ENCODE results near the gene APC. TPM values are rescaled to one million over a fixed set of nuclear protein-coding genes. Genes with fewer than 3 reads are reported as not detected.

The APC gene
- total RNA-seq = 10 to 100 TPM; 58.6 to 83.7 TPM

DNA sequence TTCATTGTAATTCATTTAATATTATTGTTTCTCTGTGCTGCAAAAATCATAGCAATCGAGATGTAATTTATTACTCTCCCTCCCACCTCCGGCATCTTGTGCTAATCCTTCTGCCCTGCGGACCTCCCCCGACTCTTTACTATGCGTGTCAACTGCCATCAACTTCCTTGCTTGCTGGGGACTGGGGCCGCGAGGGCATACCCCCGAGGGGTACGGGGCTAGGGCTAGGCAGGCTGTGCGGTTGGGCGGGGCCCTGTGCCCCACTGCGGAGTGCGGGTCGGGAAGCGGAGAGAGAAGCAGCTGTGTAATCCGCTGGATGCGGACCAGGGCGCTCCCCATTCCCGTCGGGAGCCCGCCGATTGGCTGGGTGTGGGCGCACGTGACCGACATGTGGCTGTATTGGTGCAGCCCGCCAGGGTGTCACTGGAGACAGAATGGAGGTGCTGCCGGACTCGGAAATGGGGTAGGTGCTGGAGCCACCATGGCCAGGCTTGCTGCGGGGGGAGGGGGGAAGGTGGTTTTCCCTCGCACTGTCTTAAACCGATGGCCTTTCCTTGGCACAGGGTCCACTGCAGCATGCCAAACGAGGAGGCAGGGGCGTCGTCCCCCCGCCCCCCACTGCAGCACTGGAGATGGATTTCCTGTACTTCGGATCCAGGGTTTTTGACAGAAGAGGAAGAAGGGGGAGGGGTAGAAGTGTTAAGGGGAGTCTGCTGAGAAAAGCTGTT, at the start of gene APC:
Gene APC (plus strand): TSS at position 423 of the 728 bp plus-strand sequence. CDS start 17,006 bp downstream, outside the sequence.
- no peak for TF ChIP-seq CTCF (IDR thresholded peaks at IDR 0.05)
- Histone ChIP-seq H3K27ac (peak within 1 kb of the TSS; percentile 33 to 68), H3K4me1 (ENCODE audit: control insufficient read depth in 1 of 2, low read depth in 2 of 2) (peaks cover 18 to 42% of the 10 kb centered on the region in 2 donors), H3K27me3 (replicated peaks; ENCODE audit: insufficient read depth) (no peaks in the 10 kb centered on the region), H3K9me3 (no peaks in the 10 kb centered on the region), H3K4me3 (peak within 1 kb of the TSS; percentile 84), H3K36me3 (no peaks in the 10 kb centered on the region)
- DNase-seq (ENCODE audit: low spot score) (peak; percentile 86), ATAC-seq (ENCODE audit: insufficient number of reproducible peaks, low FRiP score, low read depth) (peak; percentile 83)

DNA sequence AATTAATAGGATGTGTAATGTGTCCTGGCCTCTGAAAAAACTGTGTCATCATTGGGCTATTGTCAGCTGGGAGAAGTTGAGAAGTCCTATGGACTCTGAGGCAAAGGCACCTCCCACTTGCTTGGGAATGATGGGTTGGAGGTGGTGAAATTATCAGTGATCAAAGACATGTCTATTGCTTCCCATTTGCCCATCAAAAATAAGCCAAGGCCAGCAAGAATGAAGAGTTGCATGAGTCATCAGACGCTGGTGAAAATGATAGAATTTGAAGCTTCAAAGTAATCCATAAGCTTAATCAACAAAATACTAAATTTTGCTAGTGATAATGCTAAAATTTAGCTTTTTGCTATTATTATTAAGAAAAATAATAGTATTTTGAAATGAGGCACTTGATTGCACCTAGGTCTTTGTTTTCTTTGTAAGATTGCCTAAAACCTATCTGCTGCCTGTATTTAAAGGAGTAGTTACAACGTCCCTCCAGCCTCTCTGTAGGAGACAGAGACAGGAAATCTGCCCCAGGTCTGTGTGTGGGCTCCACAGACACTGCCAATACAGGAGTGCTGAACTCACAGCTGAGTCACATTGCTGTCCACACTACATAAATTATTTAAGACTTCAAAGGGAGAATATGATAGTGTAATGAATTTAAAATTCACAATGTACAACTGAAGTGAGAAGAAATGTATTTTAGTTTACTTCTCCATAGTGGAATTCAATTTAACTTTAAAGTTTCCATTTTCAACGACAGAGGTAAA, 48.4 kb upstream of the APC start:
- Histone ChIP-seq H3K27ac (no peak overlapping the region), H3K27me3 (replicated peaks; ENCODE audit: insufficient read depth) (no peaks in the 10 kb centered on the region), H3K4me3 (no peak overlapping the region), H3K4me1 (ENCODE audit: control insufficient read depth in 1 of 2, low read depth in 2 of 2) (peaks cover 3 to 25% of the 10 kb centered on the region in 2 donors), H3K9me3 (no peaks in the 10 kb centered on the region), H3K36me3 (no peaks in the 10 kb centered on the region)
- DNase-seq (ENCODE audit: low spot score) (no peak), ATAC-seq (ENCODE audit: insufficient number of reproducible peaks, low FRiP score, low read depth) (no peak)
- TF ChIP-seq CTCF (IDR thresholded peaks at IDR 0.05) = no peak

GRCh38 chr5:112690605-112691338, 46.9 kb upstream of the APC start:
- Histone ChIP-seq H3K27ac (no peak overlapping the region), H3K4me3 (no peak overlapping the region), H3K9me3 (no peaks in the 10 kb centered on the region), H3K27me3 (replicated peaks; ENCODE audit: insufficient read depth) (no peaks in the 10 kb centered on the region), H3K36me3 (no peaks in the 10 kb centered on the region), H3K4me1 (ENCODE audit: control insufficient read depth in 1 of 2, low read depth in 2 of 2) (peaks cover 3 to 11% of the 10 kb centered on the region in 2 donors)
- DNase-seq (ENCODE audit: low spot score) (no peak), ATAC-seq (ENCODE audit: insufficient number of reproducible peaks, low FRiP score, low read depth) (no peak)
- no peak for TF ChIP-seq CTCF (IDR thresholded peaks at IDR 0.05)

DNA sequence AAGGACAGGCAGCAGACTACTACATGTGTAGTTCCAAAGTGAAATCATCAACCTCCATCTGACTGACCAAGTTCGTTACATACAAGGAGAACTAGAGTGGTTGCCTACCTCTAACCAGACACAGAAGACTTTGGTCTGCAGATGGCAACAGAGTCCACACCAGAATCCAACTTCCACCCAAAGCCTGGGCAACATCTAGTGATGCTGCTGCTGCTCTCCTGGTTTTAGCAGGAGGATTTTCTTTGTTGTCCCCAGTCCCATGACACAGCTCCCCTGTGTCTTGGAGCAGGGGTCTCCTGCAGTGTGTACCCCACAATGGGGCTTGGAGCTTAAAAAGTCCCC, 46.4 kb upstream of the APC start:
- Histone ChIP-seq H3K27me3 (replicated peaks; ENCODE audit: insufficient read depth) (no peaks in the 10 kb centered on the region), H3K9me3 (no peaks in the 10 kb centered on the region), H3K4me3 (no peak overlapping the region), H3K27ac (no peak overlapping the region), H3K4me1 (ENCODE audit: control insufficient read depth in 1 of 2, low read depth in 2 of 2) (peaks cover 0 to 5% of the 10 kb centered on the region in 2 donors), H3K36me3 (no peaks in the 10 kb centered on the region)
- DNase-seq (ENCODE audit: low spot score) = no peak
- ATAC-seq (ENCODE audit: insufficient number of reproducible peaks, low FRiP score, low read depth) = no peak
- TF ChIP-seq CTCF (IDR thresholded peaks at IDR 0.05) = no peak

GRCh38 chr5:112691758-112692157, 45.9 kb upstream of the APC start:
- Histone ChIP-seq H3K4me3 (no peak overlapping the region), H3K36me3 (no peaks in the 10 kb centered on the region), H3K27me3 (replicated peaks; ENCODE audit: insufficient read depth) (no peaks in the 10 kb centered on the region), H3K27ac (no peak overlapping the region), H3K4me1 (ENCODE audit: control insufficient read depth in 1 of 2, low read depth in 2 of 2) (peaks cover 0 to under 1% of the 10 kb centered on the region in 2 donors), H3K9me3 (no peaks in the 10 kb centered on the region)
- ATAC-seq (ENCODE audit: insufficient number of reproducible peaks, low FRiP score, low read depth) (no peak), DNase-seq (ENCODE audit: low spot score) (no peak)
- TF ChIP-seq CTCF (IDR thresholded peaks at IDR 0.05) = no peak
